C4-2B (cell line): ENCODE results near the gene DPY19L2.
"Not testable (repeated sequence)": the region's sequence is repeated elsewhere in the genome, so short reads cannot be mapped to it uniquely, and the experiment has no call there.

ENCODE experiments used
- ZFX ChIP-seq: fragments of 450-650 bp; IDR thresholded peaks from 2 replicates; pipeline ENCODE4 v1.6.1; 2017
- TF ChIP-seq, protein P1 (sequence below): fragments of 450-650 bp; conservative IDR thresholded peaks from 2 replicates; pipeline ENCODE4 v1.5.1; 2017; ENCODE audit warnings: mild to moderate bottlenecking

DNA sequence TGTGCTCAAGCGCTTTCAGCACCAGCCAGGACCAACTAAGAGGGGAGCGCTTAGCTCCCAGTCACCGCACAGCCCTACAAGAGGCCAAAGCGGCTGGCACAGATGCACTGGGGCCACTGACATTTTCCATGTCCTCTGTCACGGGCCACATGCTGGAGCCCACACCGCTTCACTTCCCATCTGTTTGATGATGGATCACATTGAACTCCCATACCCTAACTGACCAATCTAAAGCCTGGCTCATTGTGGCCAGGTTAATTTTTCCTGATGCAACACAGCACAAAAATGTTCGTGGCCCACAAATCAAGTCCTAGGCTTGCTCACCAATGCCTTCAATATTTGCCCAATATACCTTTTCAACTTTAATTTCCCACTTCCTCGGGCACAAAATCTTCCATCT is 1.1 kb upstream of the DPY19L2 start:
- TF ChIP-seq, protein P1, sequence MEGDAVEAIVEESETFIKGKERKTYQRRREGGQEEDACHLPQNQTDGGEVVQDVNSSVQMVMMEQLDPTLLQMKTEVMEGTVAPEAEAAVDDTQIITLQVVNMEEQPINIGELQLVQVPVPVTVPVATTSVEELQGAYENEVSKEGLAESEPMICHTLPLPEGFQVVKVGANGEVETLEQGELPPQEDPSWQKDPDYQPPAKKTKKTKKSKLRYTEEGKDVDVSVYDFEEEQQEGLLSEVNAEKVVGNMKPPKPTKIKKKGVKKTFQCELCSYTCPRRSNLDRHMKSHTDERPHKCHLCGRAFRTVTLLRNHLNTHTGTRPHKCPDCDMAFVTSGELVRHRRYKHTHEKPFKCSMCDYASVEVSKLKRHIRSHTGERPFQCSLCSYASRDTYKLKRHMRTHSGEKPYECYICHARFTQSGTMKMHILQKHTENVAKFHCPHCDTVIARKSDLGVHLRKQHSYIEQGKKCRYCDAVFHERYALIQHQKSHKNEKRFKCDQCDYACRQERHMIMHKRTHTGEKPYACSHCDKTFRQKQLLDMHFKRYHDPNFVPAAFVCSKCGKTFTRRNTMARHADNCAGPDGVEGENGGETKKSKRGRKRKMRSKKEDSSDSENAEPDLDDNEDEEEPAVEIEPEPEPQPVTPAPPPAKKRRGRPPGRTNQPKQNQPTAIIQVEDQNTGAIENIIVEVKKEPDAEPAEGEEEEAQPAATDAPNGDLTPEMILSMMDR = not testable (repeated sequence)
- TF ChIP-seq ZFX = not testable (repeated sequence)
